K562 (cell line): ENCODE data around the gene SMG5. TPM values are rescaled to one million over a fixed set of nuclear protein-coding genes. Genes with fewer than 3 reads are reported as not detected.

ENCODE experiments used
- DPF2 ChIP-seq: fragments of 450-650 bp; IDR thresholded peaks from 2 replicates; pipeline ENCODE4 v1.6.1; 2016
- JUN ChIP-seq, 2 experiments: sonication (generic) in 1 of 2; formaldehyde crosslinking in 1 of 2; IDR thresholded peaks; 2 replicates each; pipeline versions ENCODE4 v1.6.1 to v1.8.0; 2012 to 2022; ENCODE audit warnings: borderline replicate concordance in 2 of 2, mild to moderate bottlenecking in 2 of 2, improper control_type of control experiment in 1 of 2, low read depth in 1 of 2, low read length in 1 of 2, missing genetic modification reagents in 1 of 2
- KDM5B ChIP-seq: fragments of 200-600 bp; sonication (generic); IDR thresholded peaks from 2 replicates; pipeline ENCODE4 v1.6.1; 2012; ENCODE audit warnings: low read depth, mild to moderate bottlenecking, moderate library complexity, low read length, control low read depth, inconsistent platforms; ENCODE audit not compliant: insufficient replicate concordance
- MAX ChIP-seq: sonication (generic); formaldehyde crosslinking; IDR thresholded peaks from 2 replicates; pipeline ENCODE4 v1.9.0; 2022; ENCODE audit warnings: mild to moderate bottlenecking, missing genetic modification reagents
- MTA2 ChIP-seq: fragments of 450-650 bp; IDR thresholded peaks from 2 replicates; pipeline ENCODE4 v1.6.1; 2016; ENCODE audit warnings: low read depth
- NRF1 ChIP-seq, 2 experiments: fragments of 450-650 bp; IDR thresholded peaks in 1 of 2; conservative IDR thresholded peaks in 1 of 2; 2 replicates each; pipeline ENCODE4 v1.6.1; 2014; ENCODE audit warnings: mild to moderate bottlenecking in 2 of 2
- PHF8 ChIP-seq: fragments of 200-600 bp; sonication (generic); IDR thresholded peaks from 2 replicates; pipeline ENCODE4 v1.6.1; 2012; ENCODE audit warnings: mixed run types, mild to moderate bottlenecking, inconsistent platforms, low read length, moderate library complexity, borderline replicate concordance
- PTTG1 ChIP-seq: fragments of 450-650 bp; IDR thresholded peaks from 2 replicates; pipeline ENCODE4 v1.6.1; 2016; ENCODE audit warnings: low read depth, mild to moderate bottlenecking, missing genetic modification characterization, missing compliant biosample characterization
- SNAPC5 ChIP-seq: fragments of 250-450 bp; sonication (Bioruptor Pico); IDR thresholded peaks from 2 replicates; pipeline ENCODE4 v1.8.0; 2021; ENCODE audit warnings: moderate library complexity, mild to moderate bottlenecking, inconsistent platforms
- TAF7 ChIP-seq: fragments of 450-650 bp; IDR thresholded peaks from 2 replicates; pipeline ENCODE4 v1.6.1; 2016; ENCODE audit warnings: missing genetic modification characterization, missing compliant biosample characterization
- TFAP4 ChIP-seq: sonication (generic); formaldehyde crosslinking; IDR thresholded peaks from 2 replicates; pipeline ENCODE4 v1.8.0; 2022; ENCODE audit warnings: missing genetic modification reagents, mild to moderate bottlenecking, moderate library complexity, borderline replicate concordance
- USF1 ChIP-seq: sonication (generic); formaldehyde crosslinking; IDR thresholded peaks from 2 replicates; pipeline ENCODE4 v1.9.0; 2022; ENCODE audit warnings: mild to moderate bottlenecking, missing genetic modification reagents
- ZKSCAN3 ChIP-seq: fragments of 250-450 bp; sonication (Bioruptor Pico); IDR thresholded peaks from 2 replicates; pipeline ENCODE4 v1.4.0; 2020
- polyA plus RNA-seq, 8 experiments: library from polyadenylated mRNA; depleted of rRNA in 4 of 8; stranded (reverse) in 5 of 8; unstranded in 3 of 8; fragments of >200 nt; fragmentation: Nextera tagmentation in 2 of 8; fragmentation: Illumina TruSeq in 1 of 8; extraction: Ambion mirVana in 2 of 8; extraction: Trizol in 1 of 8; gene quantifications; 2 replicates each; pipeline versions ENCODE4 v1.2.1 to v1.2.3, GENCODE V29; 2011 to 2014; ENCODE audit warnings: inconsistent platforms in 1 of 8, missing spikeins in 1 of 8
- total RNA-seq, 7 experiments: library from RNA; depleted of rRNA in 6 of 7; stranded (reverse); fragments of >200 nt in 6 of 7; fragmentation: Illumina TruSeq in 2 of 7; extraction: Trizol in 2 of 7; gene quantifications; 2 replicates each; pipeline versions ENCODE4 v1.2.1 to v1.2.3, GENCODE V29; 2011 to 2021; ENCODE audit warnings: low replicate concordance in 1 of 7

The SMG5 gene
- total and polyA plus RNA-seq, 9 of the 15 experiments (the other 6 are each of a cell fraction or from before 2014, with no cell fraction given), result 1.4 to 85.9 (median 53.0) TPM

- no peak for TF ChIP-seq SNAPC5 (CRISPR knock-in tag)
- no peak for TF ChIP-seq PTTG1 (tag)
- peak; percentile 75 for TF ChIP-seq TFAP4 (CRISPR knock-in tag)
- no peak for TF ChIP-seq DPF2
- peak; percentile 86 for TF ChIP-seq KDM5B
- peak; percentile 80 for TF ChIP-seq MAX
- TF ChIP-seq MTA2, result no peak
- TF ChIP-seq TAF7 (tag), result no peak
- no peak for TF ChIP-seq JUN (IDR thresholded peaks at IDR 0.05; ENCODE audit: borderline replicate concordance, low read depth, low read length)
- TF ChIP-seq JUN (CRISPR knock-in tag; IDR thresholded peaks at IDR 0.05; ENCODE audit: borderline replicate concordance), result no peak
- TF ChIP-seq NRF1 (conservative IDR thresholded peaks at IDR 0.05 in 1 of 2, IDR thresholded peaks at IDR 0.05 in 1 of 2), result peak; percentile 88 to 90
- TF ChIP-seq ZKSCAN3, result no peak
- TF ChIP-seq USF1, result 0 out of 2 replicates have a peak, but pooled peaks have one; percentile 28
- peak; percentile 69; the same call in 1 of the 2 replicates for TF ChIP-seq PHF8
Observed at GRCh38 chr1:156291226-156292061, 8.8 kb upstream of the SMG5 start (continued).
